Medulla oblongata (tissue), 1 donor: ENCODE measurements around the gene SEZ6L2.
A peak's percentile ranks its signal among the peaks of the same experiment; 100 is the strongest.
"Not testable (repeated sequence)": the region's sequence is repeated elsewhere in the genome, so short reads cannot be mapped to it uniquely, and the experiment has no call there.

Experiments used
- DNase-seq: peaks from one replicate; pipeline ENCODE4 v3.0.0-alpha.2; 2015; ENCODE audit errors: extremely low spot score

The SEZ6L2 gene

GRCh38 chr16:29891525-29892457 is 7.6 kb downstream of the SEZ6L2 start:
- no peak for DNase-seq

DNA sequence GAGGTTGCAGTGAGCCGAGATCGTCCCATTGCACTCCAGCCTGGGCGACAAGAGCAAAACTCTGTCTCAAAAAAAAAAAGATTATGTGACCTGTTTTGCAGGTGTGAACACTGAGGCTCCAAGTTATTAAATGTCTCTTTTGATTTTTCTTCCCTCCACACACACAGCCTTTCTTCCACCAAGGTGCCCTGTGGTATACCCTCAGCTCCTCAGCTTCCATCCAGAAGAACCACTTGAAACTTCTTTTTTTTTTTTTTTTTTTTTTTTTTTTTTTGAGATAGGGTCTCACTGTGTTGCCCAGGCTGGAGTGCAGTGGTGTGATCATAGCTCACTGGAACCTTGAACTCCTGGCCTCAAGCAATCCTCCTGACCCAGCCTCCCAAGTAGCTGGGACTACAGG is 10.0 kb downstream of the SEZ6L2 start:
- DNase-seq = not testable (repeated sequence)

DNA sequence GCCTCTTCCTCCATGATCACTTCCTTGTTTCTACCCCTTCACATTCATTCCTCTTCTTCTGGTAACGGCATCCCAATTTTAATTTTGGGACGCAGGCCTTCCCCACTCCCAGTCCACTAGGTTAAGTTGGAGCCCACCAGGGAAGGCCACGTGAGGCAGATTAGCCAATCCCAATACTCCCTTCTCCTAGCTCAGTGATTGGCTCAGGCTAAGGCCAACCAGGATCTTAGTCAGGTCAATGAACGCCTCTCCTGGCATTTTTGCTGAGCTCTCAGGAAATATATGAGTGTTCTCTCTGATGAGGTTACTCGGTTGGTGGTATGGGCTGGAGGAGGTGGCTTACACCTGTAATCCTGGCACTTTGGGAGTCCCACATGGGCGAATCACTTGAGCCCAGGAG is 15.4 kb downstream of the SEZ6L2 start:
- DNase-seq = no peak

GRCh38 chr16:29881050-29881449 is 18.3 kb downstream of the SEZ6L2 start:
- no peak for DNase-seq

DNA sequence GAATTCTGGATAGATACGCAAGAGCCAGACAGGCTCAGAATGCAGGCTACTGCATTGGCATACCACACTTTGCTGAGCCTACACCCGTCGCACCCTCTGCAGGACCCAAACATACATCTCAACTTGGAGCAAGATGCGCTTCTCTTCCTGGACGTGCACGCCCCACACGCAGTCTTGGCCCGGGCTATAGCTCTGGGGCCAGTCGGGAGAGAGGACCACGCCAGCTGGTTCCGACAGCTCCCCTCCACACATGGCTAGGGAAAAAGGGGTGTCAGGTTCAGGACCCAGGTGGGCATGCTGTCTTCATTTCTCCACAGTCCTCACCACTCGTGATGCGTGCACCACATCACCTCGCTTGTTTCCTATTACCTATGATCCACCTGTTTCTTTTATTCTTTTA is 21.2 kb downstream of the SEZ6L2 start:
- DNase-seq = no peak

DNA sequence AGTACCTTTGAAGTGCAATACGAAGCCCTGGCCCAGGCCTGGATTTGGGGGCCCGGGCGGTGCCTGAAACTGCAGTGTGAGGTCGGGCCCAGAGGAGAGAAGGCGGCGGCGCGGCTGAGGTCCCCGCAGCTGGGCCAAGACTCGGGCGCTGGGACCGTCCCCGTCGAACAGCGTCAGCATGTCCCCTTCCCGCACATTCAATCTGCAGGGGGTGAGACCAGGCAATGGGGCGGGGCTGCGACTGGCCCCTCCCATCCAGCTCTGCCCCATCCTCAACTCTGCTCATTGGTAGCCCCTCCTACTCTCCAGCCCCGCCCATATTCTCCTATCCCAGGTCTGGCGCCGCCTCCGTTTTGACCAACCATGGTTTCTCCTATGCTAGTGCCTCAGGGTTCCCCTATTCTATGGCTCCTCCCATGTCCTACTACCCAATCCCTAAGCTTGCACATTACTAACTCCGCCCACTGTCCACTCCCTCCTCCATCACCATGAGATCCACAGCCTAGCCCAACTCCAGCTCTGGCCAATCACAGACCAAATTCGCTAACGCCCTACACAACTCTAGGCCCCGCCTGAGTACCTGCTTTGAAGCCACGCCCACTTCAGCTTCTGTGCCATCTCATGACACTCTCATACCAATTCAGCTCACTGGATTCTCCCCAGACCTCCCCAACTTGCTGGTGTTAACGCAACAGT is 21.9 kb downstream of the SEZ6L2 start:
- DNase-seq = no peak

DNA sequence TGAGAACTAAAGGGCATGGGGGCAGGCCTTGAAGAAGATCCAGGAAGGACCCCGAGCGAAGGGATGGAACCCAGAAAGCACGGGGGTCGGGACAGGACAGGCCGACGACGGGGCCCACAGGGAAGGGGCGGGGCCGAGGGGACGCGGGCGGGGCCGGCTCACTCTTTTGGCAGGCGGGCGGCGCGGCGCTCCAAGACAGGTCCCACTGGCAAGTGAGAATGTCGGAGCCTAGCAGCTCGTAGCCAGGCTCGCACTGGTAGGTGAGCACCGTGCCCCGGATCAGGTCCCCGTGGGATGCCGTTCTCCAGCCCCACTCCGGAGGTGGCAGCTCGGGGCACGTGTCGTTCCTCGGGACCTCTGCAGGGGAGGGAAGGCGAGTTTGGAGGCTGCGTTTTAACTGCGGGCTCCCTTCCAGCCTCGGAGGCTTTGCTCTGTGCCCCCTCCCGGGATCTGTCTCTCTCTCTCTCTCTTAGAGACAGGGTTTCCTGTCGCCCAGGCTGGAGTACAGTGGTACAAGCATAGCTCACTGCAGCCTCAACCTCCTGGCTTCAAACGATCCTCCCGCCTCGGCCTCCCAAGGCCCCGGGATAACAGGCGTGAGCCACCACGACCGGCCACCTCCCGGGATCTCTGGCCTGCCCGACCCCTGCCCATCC is 22.6 kb downstream of the SEZ6L2 start:
- no peak for DNase-seq

DNA sequence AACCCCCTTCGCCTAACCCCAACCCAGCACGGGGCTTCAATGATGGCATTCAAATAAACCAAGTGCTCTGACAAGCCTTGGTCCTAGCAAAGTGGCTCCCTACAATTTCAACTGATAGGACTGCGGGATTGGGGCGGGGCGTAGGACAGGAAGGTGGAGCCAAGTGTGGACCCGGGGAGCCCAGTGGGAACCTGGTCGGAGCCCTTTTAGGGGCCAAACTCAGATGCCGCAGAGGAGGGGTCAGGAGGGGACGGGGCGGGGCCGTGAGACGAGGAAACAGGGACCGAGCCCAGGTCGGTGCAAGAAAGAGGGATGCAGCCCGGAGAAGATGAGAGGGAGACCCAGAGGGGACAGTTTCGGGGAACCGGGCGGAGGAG is 23.1 kb downstream of the SEZ6L2 start:
- DNase-seq = no peak

DNA sequence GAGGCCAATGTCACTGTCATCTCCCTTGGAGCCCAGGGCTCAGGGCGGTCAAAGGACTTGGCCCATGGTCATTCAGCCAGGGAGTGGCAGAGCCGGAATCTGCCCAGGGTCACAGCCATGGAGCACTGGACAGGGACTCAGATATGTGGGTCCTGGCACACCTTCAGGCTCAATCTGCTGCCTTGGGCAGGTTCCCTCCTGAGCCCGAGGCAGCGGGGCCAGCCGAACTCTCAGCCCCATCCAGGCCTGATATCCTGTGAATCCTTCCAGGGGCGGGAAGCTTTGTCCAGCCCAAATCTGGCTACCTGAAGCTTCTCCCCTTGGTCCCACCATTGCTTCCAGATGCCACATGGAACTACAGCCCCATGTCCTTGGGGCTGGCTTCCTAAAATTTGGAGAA is 24.1 kb downstream of the SEZ6L2 start:
- no peak for DNase-seq

GRCh38 chr16:29873319-29873718 is 26.0 kb downstream of the SEZ6L2 start:
- DNase-seq = no peak

GRCh38 chr16:29871822-29872546 is 27.4 kb downstream of the SEZ6L2 start:
- DNase-seq = no peak

DNA sequence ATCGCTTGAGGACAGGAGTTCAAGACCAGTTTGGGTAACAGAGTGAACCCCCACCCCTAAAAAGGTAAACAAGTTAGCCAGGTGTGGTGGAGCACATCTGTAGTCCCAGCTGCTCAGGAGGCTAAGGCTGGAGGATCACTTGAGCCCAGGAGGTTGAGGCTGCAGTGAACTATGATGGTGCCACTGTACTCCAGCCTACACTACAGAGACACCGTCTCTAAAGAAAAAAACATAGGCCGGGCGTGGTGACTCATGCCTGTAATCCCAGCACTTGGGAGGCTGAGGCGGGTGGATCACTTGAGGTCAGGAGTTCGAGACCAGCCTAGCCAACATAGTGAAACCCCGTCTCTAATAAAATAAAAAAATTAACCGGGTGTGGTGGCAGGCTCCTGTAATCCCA is 30.3 kb downstream of the SEZ6L2 start:
- not testable (repeated sequence) for DNase-seq

DNA sequence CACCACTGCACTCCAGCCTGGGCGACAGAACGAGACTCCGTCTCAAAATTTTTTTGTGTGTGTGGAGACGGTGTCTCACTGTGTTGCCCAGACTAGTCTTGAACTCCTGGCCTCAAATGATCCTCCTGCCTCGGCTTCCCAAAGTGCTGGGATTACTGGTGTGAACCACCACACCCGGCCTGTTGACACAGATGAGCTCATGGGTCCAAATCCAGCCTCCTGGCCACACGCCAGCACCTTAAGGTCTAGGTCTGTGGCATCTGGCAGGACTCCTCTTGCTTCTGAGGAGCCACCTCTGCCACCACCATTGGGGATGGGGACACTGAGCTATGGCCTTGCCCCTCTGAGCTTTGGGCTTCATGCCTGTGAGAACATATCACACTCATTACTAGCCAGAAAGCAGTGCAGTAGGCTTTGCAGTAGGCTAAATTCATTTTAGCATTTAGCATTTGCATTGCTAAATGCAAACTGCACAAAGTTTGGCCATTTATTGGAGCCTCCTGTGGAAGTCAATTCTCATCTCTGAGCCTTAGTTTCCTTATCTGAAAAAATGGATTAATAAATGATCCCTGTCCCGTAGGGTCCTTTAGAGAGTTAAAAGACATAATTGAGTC is 30.8 kb downstream of the SEZ6L2 start:
- DNase-seq = no peak

DNA sequence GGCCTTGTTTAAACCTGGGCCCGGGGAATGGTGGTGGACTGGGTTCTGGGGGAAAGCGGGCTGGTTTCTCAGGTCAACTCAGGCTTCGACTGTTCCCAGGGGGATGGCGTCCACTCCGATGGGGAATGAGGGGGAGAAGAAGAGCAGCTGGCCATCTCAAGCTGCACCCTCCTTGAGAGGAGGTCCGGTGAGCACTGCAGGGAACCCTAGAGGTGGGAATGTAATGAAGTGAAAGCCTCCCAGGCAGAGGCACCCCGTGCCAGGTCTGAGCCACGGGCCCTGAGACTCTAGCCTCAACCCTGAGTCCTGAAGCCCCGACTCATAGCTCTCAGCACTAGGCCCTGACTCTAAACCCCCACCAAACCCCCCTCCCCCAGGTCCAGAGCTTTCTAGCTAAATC is 35.1 kb downstream of the SEZ6L2 start:
- no peak for DNase-seq

DNA sequence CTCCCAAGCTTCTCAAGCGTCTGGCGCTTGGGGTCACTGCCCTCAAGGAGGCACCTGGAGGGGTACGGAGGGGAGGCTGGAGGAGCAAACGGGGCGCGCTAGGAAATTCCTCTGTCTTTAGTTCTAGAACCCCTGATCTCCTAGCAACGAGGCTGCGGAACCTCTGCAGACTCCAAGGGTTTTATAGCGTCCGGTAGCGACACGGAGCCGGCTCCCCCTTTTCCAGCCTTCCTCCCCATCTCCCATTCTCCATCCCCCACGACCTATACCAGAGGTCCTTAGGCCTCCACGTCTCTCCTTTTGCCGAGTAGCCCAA is 35.7 kb downstream of the SEZ6L2 start:
- DNase-seq = no peak

- DNase-seq = peak; percentile 98
Observed at GRCh38 chr16:29862884-29863668, 36.3 kb downstream of the SEZ6L2 start, which contains the start of gene CDIPT. CDIPT (minus strand) TSS chr16:29863226; CDS start chr16:29862857, 369 bp downstream.

GRCh38 chr16:29862383-29862883 is 36.9 kb downstream of the SEZ6L2 start:
- DNase-seq = peak; percentile 26

GRCh38 chr16:29860218-29860617 is 39.1 kb downstream of the SEZ6L2 start:
- no peak for DNase-seq

DNA sequence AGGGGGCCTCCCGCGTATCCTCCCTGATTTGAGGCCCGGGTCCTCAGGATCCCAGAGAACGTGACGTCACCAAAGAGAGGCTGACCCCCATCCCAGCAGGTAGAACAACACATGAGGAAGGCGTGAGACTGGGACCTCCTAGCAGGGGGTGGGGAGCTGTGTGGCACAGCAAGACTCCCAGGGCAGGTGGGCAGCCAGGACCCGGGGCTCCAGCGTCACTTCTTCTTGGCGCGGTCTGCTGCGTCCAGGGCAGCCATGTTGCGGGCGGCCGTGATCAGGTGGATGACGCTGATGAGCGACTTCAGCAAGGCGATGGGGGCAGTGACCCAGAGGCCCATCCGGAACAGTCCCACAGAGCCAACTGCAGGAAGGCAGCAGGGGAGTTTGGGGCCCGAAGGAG is 40.4 kb downstream of the SEZ6L2 start:
- DNase-seq = no peak

GRCh38 chr16:29858149-29858849 is 41.1 kb downstream of the SEZ6L2 start:
- DNase-seq = peak; percentile 75
